Measurements from ENCODE around the gene MAGED1.

Gene MAGED1

GRCh38 chrX:51867626-51868025 lies 25.8 kb upstream of the MAGED1 start:
- no peaks in the 10 kb centered on the region for H3K27me3 ChIP-seq
- no peaks in the 10 kb centered on the region for H3K36me3 ChIP-seq
- no peak for TF ChIP-seq CTCF (IDR thresholded peaks at IDR 0.05; ENCODE audit: low read depth, low read length)
- no peak overlapping the region for H3K4me3 ChIP-seq (ENCODE audit: low read depth, low read length)
- DNase-seq = no peak
- H3K9me3 ChIP-seq = no peaks in the 10 kb centered on the region
- no peaks in the 10 kb centered on the region for H3K4me1 ChIP-seq

- no peak for TF ChIP-seq CTCF (IDR thresholded peaks at IDR 0.05; ENCODE audit: low read depth, low read length)
- DNase-seq = no peak
- Histone ChIP-seq H3K27me3 (no peaks in the 10 kb centered on the region), H3K36me3 (no peaks in the 10 kb centered on the region), H3K9me3 (no peaks in the 10 kb centered on the region), H3K4me3 (ENCODE audit: low read depth, low read length) (no peak overlapping the region), H3K4me1 (no peaks in the 10 kb centered on the region)
Measured at GRCh38 chrX:51870354-51870753, 23.1 kb upstream of the MAGED1 start.

GRCh38 chrX:51874123-51874522 lies 19.3 kb upstream of the MAGED1 start:
- Histone ChIP-seq H3K9me3 (no peaks in the 10 kb centered on the region), H3K4me1 (no peaks in the 10 kb centered on the region), H3K36me3 (no peaks in the 10 kb centered on the region), H3K27me3 (no peaks in the 10 kb centered on the region), H3K4me3 (ENCODE audit: low read depth, low read length) (no peak overlapping the region)
- DNase-seq = no peak
- no peak for TF ChIP-seq CTCF (IDR thresholded peaks at IDR 0.05; ENCODE audit: low read depth, low read length)

- DNase-seq = no peak
- H3K4me3 ChIP-seq (ENCODE audit: low read depth, low read length) = no peak overlapping the region
- no peak for TF ChIP-seq CTCF (IDR thresholded peaks at IDR 0.05; ENCODE audit: low read depth, low read length)
- no peaks in the 10 kb centered on the region for H3K9me3 ChIP-seq
- no peaks in the 10 kb centered on the region for H3K36me3 ChIP-seq
- H3K4me1 ChIP-seq = no peaks in the 10 kb centered on the region
- no peaks in the 10 kb centered on the region for H3K27me3 ChIP-seq
Measured at GRCh38 chrX:51876441-51876840, 17.0 kb upstream of the MAGED1 start.

- H3K4me1 ChIP-seq = no peaks in the 10 kb centered on the region
- DNase-seq = no peak
- H3K4me3 ChIP-seq (ENCODE audit: low read depth, low read length) = no peak overlapping the region
- no peaks in the 10 kb centered on the region for H3K9me3 ChIP-seq
- no peaks in the 10 kb centered on the region for H3K27me3 ChIP-seq
- no peak for TF ChIP-seq CTCF (IDR thresholded peaks at IDR 0.05; ENCODE audit: low read depth, low read length)
- no peaks in the 10 kb centered on the region for H3K36me3 ChIP-seq
Measured at GRCh38 chrX:51878056-51878455, 15.4 kb upstream of the MAGED1 start.

GRCh38 chrX:51889851-51890250 lies 3.6 kb upstream of the MAGED1 start:
- no peak for TF ChIP-seq CTCF (IDR thresholded peaks at IDR 0.05; ENCODE audit: low read depth, low read length)
- no peaks in the 10 kb centered on the region for H3K27me3 ChIP-seq
- no peak overlapping the region for H3K4me3 ChIP-seq (ENCODE audit: low read depth, low read length)
- H3K4me1 ChIP-seq = 0 out of 2 replicates have a peak, but pooled peaks cover 6% of the 10 kb centered on the region
- no peaks in the 10 kb centered on the region for H3K9me3 ChIP-seq
- no peaks in the 10 kb centered on the region for H3K36me3 ChIP-seq
- no peak for DNase-seq

All from BE2C (cell line).